ENCODE data around the gene KMO.

The KMO gene

DNA sequence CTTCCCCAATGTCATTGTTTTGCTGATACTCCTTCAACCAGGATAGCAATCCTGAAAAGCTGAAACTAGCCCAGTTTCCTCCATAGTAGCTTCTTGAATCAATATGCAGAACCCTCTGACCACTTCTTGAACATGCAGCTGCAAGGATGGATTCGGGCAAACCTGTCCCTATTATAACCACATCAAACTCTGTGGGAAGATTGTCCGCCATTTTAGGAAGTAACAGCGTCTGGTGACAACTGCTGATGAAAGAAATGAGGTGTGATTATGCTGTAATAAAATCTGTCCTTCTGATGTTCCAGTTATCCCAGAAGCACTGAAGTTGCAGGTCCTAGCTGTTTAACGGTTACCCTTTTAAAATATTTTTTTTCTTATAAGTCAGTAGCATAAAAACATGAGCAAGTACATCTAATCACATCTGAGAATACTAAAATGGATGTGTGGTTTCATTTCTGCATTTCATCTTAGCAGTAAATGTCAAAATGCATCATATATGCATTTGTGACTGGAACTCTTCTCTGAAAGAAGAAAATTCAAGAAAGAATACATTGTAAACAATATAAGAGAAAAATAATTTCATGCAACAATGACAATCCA is 103.5 kb downstream of the KMO start:
- Histone ChIP-seq H3K4me3 (ENCODE audit: low read length) (no peak overlapping the region), H3K36me3 (ENCODE audit: insufficient read depth, low read depth, low read length) (peaks cover 65% of the 10 kb centered on the region), H3K4me1 (ENCODE audit: insufficient read depth, low read length) (peaks cover 20% of the 10 kb centered on the region), H3K9ac (ENCODE audit: low read depth, low read length) (no peak overlapping the region), H3K27me3 (ENCODE audit: insufficient read depth, low read length) (no peaks in the 10 kb centered on the region), H3K9me3 (ENCODE audit: insufficient read depth, low read depth, low read length) (no peaks in the 10 kb centered on the region), H3K27ac (ENCODE audit: low read length) (no peak overlapping the region)

DNA sequence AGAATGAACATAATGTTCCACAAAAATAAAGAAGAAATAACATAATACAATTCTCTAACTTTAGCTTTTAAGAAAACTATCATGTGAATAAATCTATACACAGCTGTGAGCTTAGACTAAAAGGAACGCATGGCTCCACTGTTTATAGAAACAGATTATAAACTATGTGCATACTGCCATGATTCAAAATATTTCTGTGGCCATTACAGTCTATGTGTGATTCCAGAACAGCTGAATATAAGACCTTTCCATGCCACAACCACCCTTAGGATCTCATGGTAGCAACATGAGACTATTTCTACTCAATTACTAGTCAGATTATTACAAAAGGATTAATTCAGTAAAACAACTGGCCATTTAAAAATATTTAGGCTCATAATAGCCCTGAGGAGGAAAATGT is 104.1 kb downstream of the KMO start:
- H3K9me3 ChIP-seq (ENCODE audit: insufficient read depth, low read depth, low read length) = no peaks in the 10 kb centered on the region
- H3K27me3 ChIP-seq (ENCODE audit: insufficient read depth, low read length) = no peaks in the 10 kb centered on the region
- no peak overlapping the region for H3K9ac ChIP-seq (ENCODE audit: low read depth, low read length)
- peaks cover 65% of the 10 kb centered on the region for H3K36me3 ChIP-seq (ENCODE audit: insufficient read depth, low read depth, low read length)
- no peak overlapping the region for H3K4me3 ChIP-seq (ENCODE audit: low read length)
- H3K27ac ChIP-seq (ENCODE audit: low read length) = no peak overlapping the region
- H3K4me1 ChIP-seq (ENCODE audit: insufficient read depth, low read length) = peaks cover 22% of the 10 kb centered on the region

DNA sequence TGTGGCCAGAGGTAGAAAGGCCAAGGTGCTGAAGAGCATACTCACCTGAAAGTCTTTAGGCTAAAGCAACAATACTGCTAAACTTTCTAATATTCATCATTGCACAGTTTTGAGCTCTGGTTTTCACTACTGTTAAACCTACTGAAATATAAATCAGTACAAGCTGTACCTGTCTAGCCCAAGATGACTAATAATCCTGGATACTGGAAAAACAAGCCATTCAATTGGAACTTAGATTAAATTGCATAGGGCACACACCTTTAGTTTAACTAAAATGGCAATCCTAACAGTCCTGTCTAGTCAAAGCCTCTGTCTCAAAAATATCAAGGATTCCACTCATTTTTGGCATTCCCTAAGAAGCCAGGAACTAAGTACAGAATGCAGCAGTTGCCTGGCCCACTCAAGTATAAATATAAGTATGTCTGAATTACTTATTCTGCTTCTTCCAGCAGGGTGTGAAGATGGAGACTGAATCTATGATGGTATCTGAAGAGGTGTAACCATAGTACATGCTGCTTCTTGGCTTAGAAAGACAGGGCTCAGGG is 104.9 kb downstream of the KMO start:
- no peak overlapping the region for H3K27ac ChIP-seq (ENCODE audit: low read length)
- H3K4me1 ChIP-seq (ENCODE audit: insufficient read depth, low read length) = peaks cover 17% of the 10 kb centered on the region
- H3K4me3 ChIP-seq (ENCODE audit: low read length) = peak overlapping the region; percentile 77
- no peaks in the 10 kb centered on the region for H3K27me3 ChIP-seq (ENCODE audit: insufficient read depth, low read length)
- H3K9me3 ChIP-seq (ENCODE audit: insufficient read depth, low read depth, low read length) = no peaks in the 10 kb centered on the region
- peaks cover 58% of the 10 kb centered on the region for H3K36me3 ChIP-seq (ENCODE audit: insufficient read depth, low read depth, low read length)
- H3K9ac ChIP-seq (ENCODE audit: low read depth, low read length) = peak overlapping the region; percentile 88; the same call in 1 of the 2 replicates

DNA sequence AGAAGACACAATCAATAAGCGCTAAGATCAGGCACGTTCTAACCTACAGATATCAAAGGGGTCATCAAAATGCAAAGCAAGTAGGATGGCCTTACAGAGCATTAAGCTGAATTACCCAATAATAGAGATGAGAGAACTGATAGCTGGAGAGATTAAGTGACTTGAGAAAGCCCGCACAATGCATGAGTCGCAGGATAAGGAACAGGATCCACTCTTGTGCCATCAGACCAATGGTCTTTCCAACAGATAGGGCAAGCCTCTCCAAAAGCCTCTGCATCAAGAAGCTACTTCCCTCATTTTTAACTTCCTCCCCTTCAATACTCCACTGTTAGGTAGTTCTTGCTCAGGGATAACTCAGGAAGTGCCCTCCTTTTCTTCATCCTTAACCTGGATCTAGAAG is 105.4 kb downstream of the KMO start:
- H3K9ac ChIP-seq (ENCODE audit: low read depth, low read length) = peak overlapping the region; percentile 88; the same call in 1 of the 2 replicates
- H3K9me3 ChIP-seq (ENCODE audit: insufficient read depth, low read depth, low read length) = no peaks in the 10 kb centered on the region
- H3K36me3 ChIP-seq (ENCODE audit: insufficient read depth, low read depth, low read length) = peaks cover 53% of the 10 kb centered on the region
- H3K4me1 ChIP-seq (ENCODE audit: insufficient read depth, low read length) = peaks cover 16% of the 10 kb centered on the region
- H3K27ac ChIP-seq (ENCODE audit: low read length) = no peak overlapping the region
- peak overlapping the region; percentile 77 for H3K4me3 ChIP-seq (ENCODE audit: low read length)
- no peaks in the 10 kb centered on the region for H3K27me3 ChIP-seq (ENCODE audit: insufficient read depth, low read length)

DNA sequence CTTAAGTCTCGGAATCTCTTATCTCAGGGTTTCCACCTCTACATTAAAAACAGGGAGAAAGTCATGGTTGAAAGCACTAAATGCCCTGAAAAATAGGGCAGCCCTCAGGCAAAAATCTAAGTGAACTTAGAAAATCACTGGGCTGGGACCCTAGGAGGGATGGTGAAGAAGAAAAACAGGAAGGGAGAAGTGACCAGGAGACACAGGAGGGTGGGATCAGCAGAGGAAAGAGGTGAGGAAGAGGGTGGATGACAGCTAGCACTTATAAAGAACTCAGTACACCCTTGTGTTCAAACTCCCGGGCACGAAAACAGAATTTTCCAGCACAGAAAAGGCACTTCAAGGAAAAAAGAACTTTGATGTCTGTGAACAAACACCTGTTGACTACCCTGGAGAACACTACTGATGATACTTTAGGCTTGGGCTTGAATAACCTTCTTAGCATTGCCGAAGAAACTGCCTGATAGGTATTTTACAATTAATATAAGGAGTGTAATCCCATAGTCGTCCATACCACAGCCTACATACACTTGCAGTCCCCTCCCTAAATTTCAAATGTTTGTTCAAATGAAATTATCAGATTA is 106.0 kb downstream of the KMO start:
- Histone ChIP-seq H3K9me3 (ENCODE audit: insufficient read depth, low read depth, low read length) (no peaks in the 10 kb centered on the region), H3K4me3 (ENCODE audit: low read length) (peak overlapping the region; percentile 77), H3K36me3 (ENCODE audit: insufficient read depth, low read depth, low read length) (peaks cover 47% of the 10 kb centered on the region), H3K27me3 (ENCODE audit: insufficient read depth, low read length) (no peaks in the 10 kb centered on the region), H3K9ac (ENCODE audit: low read depth, low read length) (peak overlapping the region; percentile 88; the same call in 1 of the 2 replicates), H3K27ac (ENCODE audit: low read length) (no peak overlapping the region), H3K4me1 (ENCODE audit: insufficient read depth, low read length) (peaks cover 12% of the 10 kb centered on the region)

DNA sequence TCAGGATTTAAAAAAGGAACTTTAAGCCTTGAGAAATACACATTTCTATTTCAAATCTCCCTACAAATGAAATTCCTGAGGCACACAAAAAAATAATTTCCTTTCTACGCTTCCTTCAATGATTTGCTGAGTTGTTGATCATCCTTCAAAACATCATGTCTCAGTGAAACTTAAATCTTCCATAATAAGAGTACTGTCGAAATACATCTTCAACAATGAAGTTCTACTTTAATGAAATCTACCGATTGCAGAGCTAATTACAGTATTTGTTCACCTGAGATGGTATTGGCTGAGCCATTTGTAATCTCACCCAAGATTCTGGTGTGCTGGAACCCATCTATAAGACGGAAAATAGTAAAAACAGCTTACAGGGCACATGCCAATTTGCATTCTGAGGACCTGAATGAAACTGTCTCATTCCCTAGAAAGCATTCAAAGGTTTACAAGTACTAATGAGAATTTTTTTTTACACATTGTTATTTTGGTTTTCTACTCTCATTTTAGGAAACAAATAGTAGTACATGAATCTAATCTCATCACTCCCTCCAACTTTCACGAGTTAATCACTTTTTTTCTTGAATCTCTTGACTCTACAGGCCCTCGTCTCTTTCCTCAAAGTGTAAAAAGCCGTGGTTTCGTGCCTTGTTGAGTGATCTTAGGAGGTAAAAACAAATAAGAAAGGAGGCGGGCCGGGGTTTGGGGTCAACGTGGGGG is 106.9 kb downstream of the KMO start:
- Histone ChIP-seq H3K27me3 (ENCODE audit: insufficient read depth, low read length) (no peaks in the 10 kb centered on the region), H3K36me3 (ENCODE audit: insufficient read depth, low read depth, low read length) (peaks cover 38% of the 10 kb centered on the region), H3K9ac (ENCODE audit: low read depth, low read length) (peak overlapping the region; percentile 88), H3K4me1 (ENCODE audit: insufficient read depth, low read length) (peaks cover 12% of the 10 kb centered on the region), H3K4me3 (ENCODE audit: low read length) (peak overlapping the region; percentile 77), H3K9me3 (ENCODE audit: insufficient read depth, low read depth, low read length) (no peaks in the 10 kb centered on the region), H3K27ac (ENCODE audit: low read length) (peak overlapping the region; percentile 16)

DNA sequence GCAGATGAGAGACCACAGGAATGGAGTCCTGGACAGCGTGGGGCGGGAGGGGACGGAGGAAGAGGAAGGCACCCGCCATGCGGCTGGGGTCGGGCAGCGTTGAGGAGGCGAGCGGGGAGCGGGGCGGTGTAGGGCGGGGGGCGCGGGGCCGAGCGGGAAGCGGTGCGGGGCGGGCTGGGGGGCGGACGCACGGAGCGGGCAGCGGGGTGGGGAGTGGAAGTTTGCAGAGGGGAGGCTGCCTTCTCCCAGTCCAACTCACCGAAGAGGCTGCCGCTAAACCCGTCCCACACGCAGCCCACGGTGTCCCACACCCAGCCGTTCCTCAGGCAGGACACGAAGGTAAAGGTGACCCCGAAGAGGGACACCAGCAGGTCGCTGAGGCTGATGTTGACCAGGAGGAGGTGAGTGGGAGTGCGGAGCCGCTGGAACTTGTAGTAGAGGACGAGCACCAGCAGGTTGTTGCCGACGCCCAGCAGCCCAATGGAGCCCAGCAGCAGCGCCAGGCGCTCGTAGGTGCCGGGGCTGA is 107.5 kb downstream of the KMO start:
- H3K27ac ChIP-seq (ENCODE audit: low read length) = peak overlapping the region; percentile 65
- H3K36me3 ChIP-seq (ENCODE audit: insufficient read depth, low read depth, low read length) = peaks cover 32% of the 10 kb centered on the region
- H3K4me1 ChIP-seq (ENCODE audit: insufficient read depth, low read length) = peaks cover 12% of the 10 kb centered on the region
- H3K4me3 ChIP-seq (ENCODE audit: low read length) = peak overlapping the region; percentile 77
- H3K9ac ChIP-seq (ENCODE audit: low read depth, low read length) = peak overlapping the region; percentile 88
- H3K27me3 ChIP-seq (ENCODE audit: insufficient read depth, low read length) = no peaks in the 10 kb centered on the region
- no peaks in the 10 kb centered on the region for H3K9me3 ChIP-seq (ENCODE audit: insufficient read depth, low read depth, low read length)

DNA sequence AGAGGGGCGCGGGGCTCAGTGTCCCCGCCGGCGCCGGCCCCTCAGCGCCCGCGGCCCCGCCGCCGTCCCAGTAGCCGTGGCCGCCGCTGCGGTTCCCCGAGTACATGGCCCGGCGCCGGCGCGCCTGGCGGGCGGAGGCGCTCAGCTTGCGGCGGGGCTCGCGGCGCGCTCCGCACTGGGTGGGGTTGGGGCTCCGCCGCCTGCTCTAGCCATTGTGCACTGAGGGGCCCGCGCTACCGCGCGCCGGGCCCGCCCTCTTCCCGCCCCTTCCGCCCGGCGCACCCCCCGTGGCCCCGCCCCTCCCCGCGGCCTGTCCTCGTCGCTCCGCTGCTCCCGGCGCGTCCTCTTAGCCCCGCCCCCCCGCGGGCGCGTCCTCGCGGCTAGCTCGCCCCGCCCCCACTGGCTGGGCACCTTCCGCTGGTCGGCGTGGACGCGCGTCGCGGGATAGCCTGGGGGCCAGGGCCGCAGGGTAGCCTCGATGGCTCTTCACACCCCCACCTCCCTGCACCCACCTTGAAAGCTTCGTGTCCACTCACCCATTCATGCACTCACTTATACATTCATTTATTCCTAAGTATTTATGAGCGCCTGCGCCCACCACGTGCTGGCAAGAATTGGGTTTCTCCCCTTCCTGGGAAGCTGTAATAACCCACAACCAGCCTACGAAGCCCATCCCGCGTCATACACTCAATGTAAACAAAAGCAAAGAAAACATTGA is 108.1 kb downstream of the KMO start, which contains the start of the genes CHML and OPN3:
CHML (minus strand) TSS at position 221 of the 718 bp plus-strand sequence. CDS start 4,603 bp downstream, outside the sequence.
OPN3 (minus strand) TSS at position 221 of the 718 bp plus-strand sequence; CDS start at position 106, 115 bp downstream.
- Histone ChIP-seq H3K27me3 (ENCODE audit: insufficient read depth, low read length) (no peaks in the 10 kb centered on the region), H3K9ac (ENCODE audit: low read depth, low read length) (peak within 1 kb of the TSS; percentile 88), H3K36me3 (ENCODE audit: insufficient read depth, low read depth, low read length) (peaks cover 26% of the 10 kb centered on the region), H3K9me3 (ENCODE audit: insufficient read depth, low read depth, low read length) (no peaks in the 10 kb centered on the region), H3K4me3 (ENCODE audit: low read length) (peak within 1 kb of the TSS; percentile 77), H3K4me1 (ENCODE audit: insufficient read depth, low read length) (peaks cover 15% of the 10 kb centered on the region), H3K27ac (ENCODE audit: low read length) (peak within 1 kb of the TSS; percentile 65)

DNA sequence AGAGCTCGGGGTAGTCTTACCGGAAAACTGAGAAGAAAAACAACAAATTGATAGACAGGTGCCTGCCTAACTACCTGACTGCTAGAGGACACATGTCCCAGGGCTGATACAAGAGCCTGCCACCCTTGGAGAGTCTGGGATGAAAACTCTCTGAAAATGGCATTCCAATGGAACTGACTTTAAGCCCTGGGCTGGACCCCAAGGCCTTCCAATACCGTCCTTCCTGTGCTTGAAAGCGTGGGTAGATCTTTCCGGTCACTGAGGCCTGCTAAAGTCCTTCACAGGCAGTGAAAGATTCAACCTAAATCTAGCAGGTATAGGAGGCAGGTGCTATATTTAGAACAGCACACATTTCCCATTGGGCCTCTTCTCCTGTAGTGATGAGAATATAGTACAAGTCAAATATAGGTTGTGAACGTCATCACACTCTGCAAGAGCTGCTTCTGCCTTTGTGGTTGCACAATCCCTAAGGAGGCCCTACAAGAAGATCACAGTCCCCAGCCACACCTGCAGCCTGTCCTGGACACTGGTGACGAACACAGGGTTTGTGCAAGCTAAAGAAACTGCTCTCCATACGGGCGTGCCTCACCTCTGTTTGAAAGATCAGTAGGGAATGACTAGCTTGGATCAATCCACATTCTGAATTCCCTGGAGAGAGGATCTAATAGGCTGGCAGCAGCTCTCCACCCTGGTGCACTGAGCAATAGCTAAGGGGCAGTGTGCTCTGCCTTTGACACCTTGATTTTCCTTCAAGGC is 108.9 kb downstream of the KMO start:
- peak overlapping the region; percentile 64 for H3K4me3 ChIP-seq (ENCODE audit: low read length)
- no peak overlapping the region for H3K27ac ChIP-seq (ENCODE audit: low read length)
- H3K9me3 ChIP-seq (ENCODE audit: insufficient read depth, low read depth, low read length) = no peaks in the 10 kb centered on the region
- peak overlapping the region; percentile 52; the same call in 1 of the 2 replicates for H3K9ac ChIP-seq (ENCODE audit: low read depth, low read length)
- peaks cover 19% of the 10 kb centered on the region; the same call in 1 of the 2 replicates for H3K36me3 ChIP-seq (ENCODE audit: insufficient read depth, low read depth, low read length)
- H3K4me1 ChIP-seq (ENCODE audit: insufficient read depth, low read length) = peaks cover 15% of the 10 kb centered on the region
- no peaks in the 10 kb centered on the region for H3K27me3 ChIP-seq (ENCODE audit: insufficient read depth, low read length)

DNA sequence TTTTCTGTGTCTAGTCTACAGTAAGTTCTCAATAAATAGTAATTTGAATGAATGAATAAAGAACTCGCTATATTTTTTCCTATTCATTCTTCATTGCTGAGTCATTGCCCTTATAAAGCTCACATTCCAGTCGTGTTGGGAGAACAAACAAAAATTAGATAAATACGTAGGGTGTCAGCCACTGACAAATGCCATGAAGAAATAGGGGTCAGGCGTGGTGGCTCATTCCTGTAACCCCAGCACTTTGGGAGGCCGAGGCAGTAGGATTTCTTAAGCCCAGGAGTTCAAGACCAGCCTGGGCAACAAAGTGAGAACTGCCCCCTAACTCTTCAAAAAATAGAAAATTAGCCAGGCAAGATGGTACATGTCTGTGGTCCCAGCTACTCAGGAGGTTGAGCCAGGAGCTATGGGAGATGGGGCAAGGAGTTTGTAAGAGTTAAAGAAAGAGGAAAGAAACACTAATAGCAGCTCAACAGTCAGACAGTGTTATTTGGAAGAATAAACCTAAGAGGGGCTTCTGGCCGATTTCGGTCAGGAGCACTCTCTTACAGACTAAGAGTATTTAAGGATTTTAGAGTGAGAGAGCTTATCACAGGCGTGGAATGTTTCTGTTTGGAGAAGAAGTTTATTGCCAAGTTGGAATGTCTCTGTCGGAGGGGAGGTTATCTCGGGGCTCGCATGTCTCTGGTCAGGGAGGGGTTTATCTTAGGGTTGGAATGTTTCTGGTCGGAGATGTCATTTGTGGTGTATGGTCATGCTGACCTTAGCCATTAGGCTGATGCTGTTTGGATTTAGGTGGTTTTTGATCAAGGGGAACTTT is 109.8 kb downstream of the KMO start:
- no peaks in the 10 kb centered on the region for H3K27me3 ChIP-seq (ENCODE audit: insufficient read depth, low read length)
- no peak overlapping the region for H3K4me3 ChIP-seq (ENCODE audit: low read length)
- H3K9ac ChIP-seq (ENCODE audit: low read depth, low read length) = no peak overlapping the region
- peaks cover 14% of the 10 kb centered on the region for H3K4me1 ChIP-seq (ENCODE audit: insufficient read depth, low read length)
- H3K9me3 ChIP-seq (ENCODE audit: insufficient read depth, low read depth, low read length) = no peaks in the 10 kb centered on the region
- no peak overlapping the region for H3K27ac ChIP-seq (ENCODE audit: low read length)
- H3K36me3 ChIP-seq (ENCODE audit: insufficient read depth, low read depth, low read length) = peaks cover 11% of the 10 kb centered on the region; the same call in 1 of the 2 replicates

Data from iPS-20b (cell line).